Globus pallidus (tissue), 1 donor: ENCODE results near the gene KRTAP19-5.
"Not testable (repeated sequence)": the region's sequence is repeated elsewhere in the genome, so short reads cannot be mapped to it uniquely, and the experiment has no call there.

Experiments used
- DNase-seq: peaks from one replicate; pipeline ENCODE4 v3.0.0-alpha.2; 2015; ENCODE audit warnings: low spot score

KRTAP19-5 gene

GRCh38 chr21:30502041-30502440 lies at the start of gene KRTAP19-5:
TSS of gene KRTAP19-5 (minus strand) at chr21:30502141. CDS start at chr21:30502090, 51 bp downstream.
- DNase-seq: no peak

- no peak for DNase-seq
Observed at GRCh38 chr21:30541764-30542163, 39.8 kb upstream of the KRTAP19-5 start, which contains the start of gene KRTAP19-6. TSS of gene KRTAP19-6 (minus strand) at chr21:30541864. CDS start at chr21:30541833, 31 bp downstream.

- DNase-seq: no peak
Observed at GRCh38 chr21:30518876-30519275, 16.9 kb upstream of the KRTAP19-5 start.

- no peak for DNase-seq
Observed at GRCh38 chr21:30515681-30516080, 13.7 kb upstream of the KRTAP19-5 start.

GRCh38 chr21:30505621-30506205 lies 3.8 kb upstream of the KRTAP19-5 start:
- not testable (repeated sequence) for DNase-seq

- DNase-seq: no peak
Observed at GRCh38 chr21:30497065-30497464, 4.9 kb downstream of the KRTAP19-5 start, which contains the start of gene KRTAP19-4. TSS of gene KRTAP19-4 (minus strand) at chr21:30497165. CDS start at chr21:30497110, 55 bp downstream.

GRCh38 chr21:30491963-30492428 lies 9.9 kb downstream of the KRTAP19-5 start, which contains the start of gene KRTAP19-3:
TSS of gene KRTAP19-3 (minus strand) at chr21:30492013. CDS start at chr21:30491957, 56 bp downstream.
- no peak for DNase-seq

- no peak for DNase-seq
Observed at GRCh38 chr21:30487336-30487735, 14.6 kb downstream of the KRTAP19-5 start, which contains the start of gene KRTAP19-2. TSS of gene KRTAP19-2 (minus strand) at chr21:30487436. CDS start at chr21:30487348, 88 bp downstream.

GRCh38 chr21:30486180-30486579 lies 15.8 kb downstream of the KRTAP19-5 start:
- no peak for DNase-seq

- DNase-seq: no peak
Observed at GRCh38 chr21:30482130-30482529, 19.8 kb downstream of the KRTAP19-5 start.

- DNase-seq: no peak
Observed at GRCh38 chr21:30480145-30480544, 21.8 kb downstream of the KRTAP19-5 start, which contains the start of gene KRTAP19-1. TSS of gene KRTAP19-1 (minus strand) at chr21:30480367. CDS start at chr21:30480317, 50 bp downstream.

- DNase-seq: no peak
Observed at GRCh38 chr21:30479259-30479658, 22.7 kb downstream of the KRTAP19-5 start.

GRCh38 chr21:30478004-30478403 lies 23.9 kb downstream of the KRTAP19-5 start:
- DNase-seq: no peak

- no peak for DNase-seq
Observed at GRCh38 chr21:30468900-30469714, 32.8 kb downstream of the KRTAP19-5 start.

- DNase-seq: no peak
Observed at GRCh38 chr21:30463713-30464112, 38.2 kb downstream of the KRTAP19-5 start.
